Esophagus muscularis mucosa (tissue), 4 donors: ENCODE data around the gene CBX6. TPM values are rescaled to one million over a fixed set of nuclear protein-coding genes. Genes with fewer than 3 reads are reported as not detected.
A peak's percentile ranks its signal among the peaks of the same experiment; 100 is the strongest.

Experiments used
- DNase-seq: peaks from one replicate; pipeline ENCODE4 v3.0.0-alpha.2; 2017; ENCODE audit errors: extremely low spot score
- H3K27ac ChIP-seq, 4 donors: fragments of 200-600 bp; sonication (generic); replicated peaks in 1 of 4; 1 replicate in 3 of 4; 2 replicates in 1 of 4; pipeline ENCODE4 v1.5.1; 2016 to 2019; ENCODE audit warnings: mild to moderate bottlenecking in 1 of 4
- H3K27me3 ChIP-seq, 4 donors: fragments of 200-600 bp; sonication (generic); one replicate each; pipeline versions ENCODE4 v1.5.1 to v1.6.0; 2016 to 2019
- H3K36me3 ChIP-seq, 4 donors: fragments of 200-600 bp; sonication (generic); one replicate each; pipeline ENCODE4 v1.5.1; 2016 to 2019
- H3K4me1 ChIP-seq, 4 donors: fragments of 200-600 bp; sonication (generic); one replicate each; pipeline ENCODE4 v1.5.1; 2016 to 2019
- H3K4me3 ChIP-seq, 4 donors: fragments of 200-600 bp; sonication (generic); 1 replicate in 2 of 4; 2 replicates in 2 of 4; pipeline ENCODE4 v1.5.1; 2016 to 2019; ENCODE audit warnings: mild to moderate bottlenecking in 4 of 4, moderate library complexity in 1 of 4
- H3K9me3 ChIP-seq, 4 donors: fragments of 200-600 bp; sonication (generic); 1 replicate in 3 of 4; 2 replicates in 1 of 4; pipeline ENCODE4 v1.5.1; 2016 to 2019
- CTCF ChIP-seq, 3 experiments: fragments of 200-600 bp in 2 of 3; fragments of 450-650 bp in 1 of 3; sonication (generic) in 2 of 3; IDR thresholded peaks; one replicate each; pipeline ENCODE4 v1.5.1; 2017 to 2019; ENCODE audit warnings: antibody characterized with exemption in 3 of 3, mild to moderate bottlenecking in 2 of 3, moderate library complexity in 1 of 3
- EP300 ChIP-seq: sonication (generic); formaldehyde crosslinking; IDR thresholded peaks from one replicate; pipeline ENCODE4 v1.6.1; 2017; ENCODE audit warnings: antibody characterized with exemption
- POLR2A ChIP-seq: fragments of 450-650 bp; IDR thresholded peaks from one replicate; pipeline ENCODE4 v1.6.1; 2017; ENCODE audit warnings: antibody characterized with exemption, moderate library complexity, mild to moderate bottlenecking, low read depth
- POLR2AphosphoS5 ChIP-seq, 2 donors: sonication (generic); formaldehyde crosslinking; IDR thresholded peaks; one replicate each; pipeline ENCODE4 v1.6.1; 2017; ENCODE audit warnings: antibody characterized with exemption in 2 of 2
- WGBS: methylation state at CpG from one replicate; pipeline ENCODE4 v1.1.5; 2018; 5-methylcytosine and 5-hydroxymethylcytosine counted together
- intact Hi-C: fragments of 100-400 bp; cut with DNase I; formaldehyde crosslinking; loops from one replicate; pipeline ENCODE4 v1.15.1; 2023
- total RNA-seq, 4 donors: library from RNA; depleted of rRNA; stranded (reverse); fragments of >200 nt; gene quantifications; one replicate each; pipeline versions ENCODE4 v1.1.0 to v1.2.1, GENCODE V29; 2016

Gene CBX6
- total RNA-seq, 4 donors from 2014 or later = 73.7 to 172 (median 129) TPM

GRCh38 chr22:38843657-38844314, 28.2 kb downstream of the CBX6 start, which contains the start of gene NPTXR:
NPTXR (minus strand) TSS chr22:38844028.
- peak within 1 kb of the TSS; percentile 81 to 87 (median 82) for H3K27ac ChIP-seq

GRCh38 chr22:38843201-38843656, 28.8 kb downstream of the CBX6 start:
- WGBS = no CpG with 5 or more reads among the region's 68 CpGs
- Histone ChIP-seq H3K36me3 (no peaks in the 10 kb centered on the region), H3K9me3 (no peaks in the 10 kb centered on the region), H3K27ac (peak overlapping the region; percentile 81 to 87 (median 82)), H3K4me3 (peak overlapping the region; percentile 62 to 73 (median 65)), H3K27me3 (no peaks in the 10 kb centered on the region), H3K4me1 (peaks cover 10 to 34% (median 27%) of the 10 kb centered on the region in 4 donors)
- DNase-seq = no peak
- intact Hi-C loops = loop anchor here (5.0 kb wide), 1 partner anchor 76 kb away; no protein-coding TSS in a partner anchor
- TF ChIP-seq POLR2AphosphoS5 (IDR thresholded peaks at IDR 0.05) (no peak), CTCF (IDR thresholded peaks at IDR 0.05) (peak; percentile 26 to 47 (median 42)), POLR2A (no peak), EP300 (no peak)

More at GRCh38 chr22:38843657-38844314, 28.2 kb downstream of the CBX6 start, which contains the start of gene NPTXR:
- Histone ChIP-seq H3K27me3 (no peaks in the 10 kb centered on the region), H3K4me3 (peak within 1 kb of the TSS; percentile 62 to 73 (median 65)), H3K36me3 (no peaks in the 10 kb centered on the region), H3K9me3 (no peaks in the 10 kb centered on the region), H3K4me1 (peaks cover 10 to 34% (median 27%) of the 10 kb centered on the region in 4 donors)
- intact Hi-C loops = loop anchor here (5.0 kb wide), 1 partner anchor 76 kb away; no protein-coding TSS in a partner anchor
- TF ChIP-seq CTCF (IDR thresholded peaks at IDR 0.05) (peak in 1 of 3 experiments; percentile 5), POLR2AphosphoS5 (IDR thresholded peaks at IDR 0.05) (peak; percentile 29 to 82), POLR2A (no peak), EP300 (no peak)
- DNase-seq = no peak
- under 1% methylated on average over 28 of the region's 105 CpGs for WGBS

- Histone ChIP-seq H3K9me3 (no peaks in the 10 kb centered on the region), H3K27me3 (no peaks in the 10 kb centered on the region), H3K27ac (peak overlapping the region; percentile 81 to 87 (median 82)), H3K4me1 (peaks cover 10 to 34% (median 27%) of the 10 kb centered on the region in 4 donors), H3K4me3 (peak overlapping the region; percentile 62 to 73 (median 65)), H3K36me3 (no peaks in the 10 kb centered on the region)
- DNase-seq = no peak
- intact Hi-C loops = loop anchor here (5.0 kb wide), 1 partner anchor 75 kb away; no protein-coding TSS in a partner anchor
- TF ChIP-seq POLR2AphosphoS5 (IDR thresholded peaks at IDR 0.05) (no peak), POLR2A (no peak), CTCF (IDR thresholded peaks at IDR 0.05) (no peak), EP300 (no peak)
- whole genome bisulfite sequencing = 35% methylated on average over 9 of the region's 34 CpGs
These were observed 29.4 kb downstream of the CBX6 start for GRCh38 chr22:38842512-38843200.

- no peak for DNase-seq
- TF ChIP-seq EP300 = no peak
- TF ChIP-seq POLR2A = no peak
- no peak for TF ChIP-seq CTCF (IDR thresholded peaks at IDR 0.05)
- TF ChIP-seq POLR2AphosphoS5 (IDR thresholded peaks at IDR 0.05) = no peak
- no peak overlapping the region for H3K27ac ChIP-seq
- WGBS = 85% methylated on average over 5 of the region's 5 CpGs
- no peaks in the 10 kb centered on the region for H3K9me3 ChIP-seq
- H3K36me3 ChIP-seq = no peaks in the 10 kb centered on the region
- H3K4me3 ChIP-seq = no peak overlapping the region
- H3K4me1 ChIP-seq = peaks cover 10 to 34% (median 27%) of the 10 kb centered on the region in 4 donors
- intact Hi-C loops = loop anchor here (5.0 kb wide), 1 partner anchor 74 kb away; no protein-coding TSS in a partner anchor
- H3K27me3 ChIP-seq = no peaks in the 10 kb centered on the region
These were observed 30.4 kb downstream of the CBX6 start for GRCh38 chr22:38841635-38842034.
